ENCODE results near the gene MSH3.
"Not testable (repeated sequence)": the region's sequence is repeated elsewhere in the genome, so short reads cannot be mapped to it uniquely, and the experiment has no call there.

MSH3 gene

GRCh38 chr5:80655231-80655774, 851 bp downstream of the MSH3 start:
- in situ Hi-C loops (cut with MboI; ENCODE audit: low sequenced_read_pairs): no loop called here

GRCh38 chr5:80656425-80656824, 2.0 kb downstream of the MSH3 start:
- in situ Hi-C loops (cut with MboI; ENCODE audit: low sequenced_read_pairs): no loop called here

GRCh38 chr5:80659106-80659505, 4.7 kb downstream of the MSH3 start:
- in situ Hi-C loops (cut with MboI; ENCODE audit: low sequenced_read_pairs): no loop called here

- in situ Hi-C loops (cut with MboI; ENCODE audit: low sequenced_read_pairs): not testable (repeated sequence)
Measured at GRCh38 chr5:80660661-80661060, 6.2 kb downstream of the MSH3 start.

GRCh38 chr5:80662108-80662507, 7.7 kb downstream of the MSH3 start:
- in situ Hi-C loops (cut with MboI; ENCODE audit: low sequenced_read_pairs): no loop called here

- in situ Hi-C loops (cut with MboI; ENCODE audit: low sequenced_read_pairs): no loop called here
Measured at GRCh38 chr5:80665057-80665456, 10.6 kb downstream of the MSH3 start.

GRCh38 chr5:80667384-80667783, 12.9 kb downstream of the MSH3 start:
- in situ Hi-C loops (cut with MboI; ENCODE audit: low sequenced_read_pairs): no loop called here

- in situ Hi-C loops (cut with MboI; ENCODE audit: low sequenced_read_pairs): no loop called here
Measured at GRCh38 chr5:80668016-80668969, 13.8 kb downstream of the MSH3 start.

- in situ Hi-C loops (cut with MboI; ENCODE audit: low sequenced_read_pairs): no loop called here
Measured at GRCh38 chr5:80672140-80672736, 17.8 kb downstream of the MSH3 start.

GRCh38 chr5:80676706-80677105, 22.3 kb downstream of the MSH3 start:
- in situ Hi-C loops (cut with MboI; ENCODE audit: low sequenced_read_pairs): no loop called here

GRCh38 chr5:80686757-80687156, 32.3 kb downstream of the MSH3 start:
- in situ Hi-C loops (cut with MboI; ENCODE audit: low sequenced_read_pairs): no loop called here

- in situ Hi-C loops (cut with MboI; ENCODE audit: low sequenced_read_pairs): no loop called here
Measured at GRCh38 chr5:80688648-80689420, 34.4 kb downstream of the MSH3 start.

GRCh38 chr5:80689627-80690026, 35.2 kb downstream of the MSH3 start:
- in situ Hi-C loops (cut with MboI; ENCODE audit: low sequenced_read_pairs): no loop called here

- in situ Hi-C loops (cut with MboI; ENCODE audit: low sequenced_read_pairs): no loop called here
Measured at GRCh38 chr5:80695666-80696065, 41.2 kb downstream of the MSH3 start.

- in situ Hi-C loops (cut with MboI; ENCODE audit: low sequenced_read_pairs): no loop called here
Measured at GRCh38 chr5:80696450-80696849, 42.0 kb downstream of the MSH3 start.

- in situ Hi-C loops (cut with MboI; ENCODE audit: low sequenced_read_pairs): no loop called here
Measured at GRCh38 chr5:80697100-80697499, 42.6 kb downstream of the MSH3 start.

- in situ Hi-C loops (cut with MboI; ENCODE audit: low sequenced_read_pairs): no loop called here
Measured at GRCh38 chr5:80698369-80698768, 43.9 kb downstream of the MSH3 start.

- in situ Hi-C loops (cut with MboI; ENCODE audit: low sequenced_read_pairs): no loop called here
Measured at GRCh38 chr5:80701597-80701996, 47.1 kb downstream of the MSH3 start.

GRCh38 chr5:80703291-80703690, 48.8 kb downstream of the MSH3 start:
- in situ Hi-C loops (cut with MboI; ENCODE audit: low sequenced_read_pairs): no loop called here

GRCh38 chr5:80703747-80704146, 49.3 kb downstream of the MSH3 start:
- in situ Hi-C loops (cut with MboI; ENCODE audit: low sequenced_read_pairs): no loop called here

- in situ Hi-C loops (cut with MboI; ENCODE audit: low sequenced_read_pairs): no loop called here
Measured at GRCh38 chr5:80704221-80704620, 49.8 kb downstream of the MSH3 start.

Measured in HL-60/S4 (cell line).